Measurements from ENCODE around the gene HELLS. TPM values are rescaled to one million over a fixed set of nuclear protein-coding genes. Genes with fewer than 3 reads are reported as not detected.

HELLS gene
- polyA plus RNA-seq, 1 of the 3 experiments (the other 2 are of a cell fraction), result 17.3 TPM

- TF ChIP-seq TEAD4 (IDR thresholded peaks at IDR 0.05; ENCODE audit: borderline replicate concordance, insufficient read depth) (no peak), PBX3 (IDR thresholded peaks at IDR 0.05) (no peak)
Observed at GRCh38 chr10:94583124-94583523, 37.5 kb downstream of the HELLS start (continued).

DNA sequence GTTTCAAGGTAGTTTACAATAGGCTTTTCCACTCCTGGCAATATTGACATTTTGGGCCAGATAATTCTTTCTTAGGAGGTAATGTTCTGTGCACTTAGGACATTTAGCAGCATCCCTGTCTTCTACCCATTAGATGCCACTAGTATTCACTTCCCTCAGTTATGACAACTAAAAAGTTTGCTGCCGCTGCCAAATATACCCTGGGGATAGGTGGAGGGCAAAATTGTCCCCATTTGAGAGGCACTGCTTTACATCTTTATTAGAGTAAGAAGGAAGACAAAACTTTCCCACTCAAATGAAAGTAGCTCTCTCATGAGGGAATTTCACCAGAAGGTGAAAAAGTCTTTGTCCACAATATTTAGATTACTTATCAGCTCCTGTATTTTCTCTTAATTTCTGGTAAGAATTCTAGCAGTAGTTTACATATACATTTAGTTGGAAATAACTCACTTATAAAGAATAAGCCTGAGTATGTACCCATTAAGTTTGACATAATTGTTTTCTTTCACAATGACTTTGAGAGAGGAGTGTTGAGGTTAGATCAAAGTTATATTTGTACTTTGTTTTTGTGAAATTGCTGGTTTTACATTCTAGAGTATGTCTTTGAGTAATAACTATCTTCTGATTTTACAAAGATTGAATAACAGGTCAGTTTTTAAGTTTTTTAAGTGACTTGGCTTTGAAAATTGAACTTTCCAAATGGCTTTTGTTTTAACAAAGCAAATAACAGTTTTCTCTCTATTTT, 46.0 kb downstream of the HELLS start:
- H3K36me3 ChIP-seq (replicated peaks in 1 of 2; ENCODE audit: control insufficient read depth in 1 of 2, insufficient read depth in 2 of 2, low read length in 1 of 2), result peaks cover 40 to 72% of the 10 kb centered on the region in 2 experiments
- H3K4me1 ChIP-seq (ENCODE audit: control insufficient read depth in 1 of 2, insufficient read depth in 2 of 2, low read depth in 1 of 2, low read length in 1 of 2), result no peaks in the 10 kb centered on the region
- H3K27me3 ChIP-seq (ENCODE audit: insufficient read depth), result no peaks in the 10 kb centered on the region
- H3K9ac ChIP-seq, result no peak overlapping the region
- H3K4me2 ChIP-seq, result no peak overlapping the region
- ChIA-PET CTCF (no interaction called here), POLR2A (no interaction called here)
- H4K20me1 ChIP-seq (ENCODE audit: insufficient read depth), result no peaks in the 10 kb centered on the region
- H3K9me2 ChIP-seq, result no peaks in the 10 kb centered on the region
- no peaks in the 10 kb centered on the region for H3K9me3 ChIP-seq
- no peak overlapping the region for H2AFZ ChIP-seq (ENCODE audit: low read depth)
- no peaks in the 10 kb centered on the region for H3K79me2 ChIP-seq (ENCODE audit: insufficient read depth)
- no peak overlapping the region for H3K4me3 ChIP-seq (ENCODE audit: low read depth in 2 of 2, low read length in 1 of 2)
- WGBS (ENCODE audit: low lambda C conversion rate), result 100% methylated on average over 1 of the region's 1 CpG
- H3F3A ChIP-seq (replicated peaks; ENCODE audit: insufficient read depth), result peaks cover 5% of the 10 kb centered on the region
- no peak for DNase-seq
- TF ChIP-seq EP300 (IDR thresholded peaks at IDR 0.05; ENCODE audit: borderline replicate concordance in 1 of 2, low read depth in 1 of 2, low read length in 1 of 2) (no peak), GATA2 (CRISPR knock-in tag; IDR thresholded peaks at IDR 0.05) (no peak), SMC3 (IDR thresholded peaks at IDR 0.05; ENCODE audit: low read depth, low read length) (no peak), REST (IDR thresholded peaks at IDR 0.05; ENCODE audit: low read depth, low read length) (no peak), FOXJ3 (CRISPR knock-in tag; IDR thresholded peaks at IDR 0.05) (no peak), RCOR1 (IDR thresholded peaks at IDR 0.05; ENCODE audit: low read length) (no peak), MEF2A (IDR thresholded peaks at IDR 0.05; ENCODE audit: borderline replicate concordance, low read depth) (no peak), RFX5 (IDR thresholded peaks at IDR 0.05; ENCODE audit: low read length) (no peak), RXRA (IDR thresholded peaks at IDR 0.05; ENCODE audit: borderline replicate concordance, low read depth) (no peak), USF2 (IDR thresholded peaks at IDR 0.05; ENCODE audit: borderline replicate concordance, low read depth, low read length) (no peak), YY1 (IDR thresholded peaks at IDR 0.05; ENCODE audit: low read depth) (no peak), FOXM1 (IDR thresholded peaks at IDR 0.05; ENCODE audit: low read depth) (no peak), GABPA (IDR thresholded peaks at IDR 0.05; ENCODE audit: low read depth) (no peak), NFIC (IDR thresholded peaks at IDR 0.05; ENCODE audit: borderline replicate concordance) (no peak), ELF1 (IDR thresholded peaks at IDR 0.05) (no peak), EZH2phosphoT487 (IDR thresholded peaks at IDR 0.05; ENCODE audit: borderline replicate concordance, low read depth) (no peak), TCF12 (IDR thresholded peaks at IDR 0.05) (no peak)
- TF ChIP-seq, protein P1, sequence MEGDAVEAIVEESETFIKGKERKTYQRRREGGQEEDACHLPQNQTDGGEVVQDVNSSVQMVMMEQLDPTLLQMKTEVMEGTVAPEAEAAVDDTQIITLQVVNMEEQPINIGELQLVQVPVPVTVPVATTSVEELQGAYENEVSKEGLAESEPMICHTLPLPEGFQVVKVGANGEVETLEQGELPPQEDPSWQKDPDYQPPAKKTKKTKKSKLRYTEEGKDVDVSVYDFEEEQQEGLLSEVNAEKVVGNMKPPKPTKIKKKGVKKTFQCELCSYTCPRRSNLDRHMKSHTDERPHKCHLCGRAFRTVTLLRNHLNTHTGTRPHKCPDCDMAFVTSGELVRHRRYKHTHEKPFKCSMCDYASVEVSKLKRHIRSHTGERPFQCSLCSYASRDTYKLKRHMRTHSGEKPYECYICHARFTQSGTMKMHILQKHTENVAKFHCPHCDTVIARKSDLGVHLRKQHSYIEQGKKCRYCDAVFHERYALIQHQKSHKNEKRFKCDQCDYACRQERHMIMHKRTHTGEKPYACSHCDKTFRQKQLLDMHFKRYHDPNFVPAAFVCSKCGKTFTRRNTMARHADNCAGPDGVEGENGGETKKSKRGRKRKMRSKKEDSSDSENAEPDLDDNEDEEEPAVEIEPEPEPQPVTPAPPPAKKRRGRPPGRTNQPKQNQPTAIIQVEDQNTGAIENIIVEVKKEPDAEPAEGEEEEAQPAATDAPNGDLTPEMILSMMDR (IDR thresholded peaks at IDR 0.05), result no peak
- no peak overlapping the region for H3K27ac ChIP-seq (ENCODE audit: low read depth in 2 of 2, low read length in 1 of 2)
